Right lung (tissue), 5 donors: ENCODE measurements around the gene MYOF. TPM values are rescaled to one million over a fixed set of nuclear protein-coding genes. Genes with fewer than 3 reads are reported as not detected.
"Not testable (repeated sequence)": the region's sequence is repeated elsewhere in the genome, so short reads cannot be mapped to it uniquely, and the experiment has no call there.

Experiments
- DNase-seq, 2 donors: peaks; one replicate each; pipeline ENCODE4 v3.0.0-alpha.2; 2013
- polyA plus RNA-seq, 5 donors: library from polyadenylated mRNA; unstranded; fragments of 120-200 nt; gene quantifications; one replicate each; pipeline versions ENCODE4 v1.2.1 to v1.2.3, GENCODE V29; 2013; ENCODE audit warnings: inconsistent platforms in 1 of 5, low replicate concordance in 1 of 5; ENCODE audit not compliant: insufficient read length in 5 of 5, insufficient read depth in 1 of 5

MYOF gene
- polyA plus RNA-seq, 5 donors: 44.5 to 74.0 (median 62.9) TPM

GRCh38 chr10:93300981-93301380 lies 181.2 kb downstream of the MYOF start:
- no peak for DNase-seq

GRCh38 chr10:93300288-93300917 lies 181.7 kb downstream of the MYOF start:
- no peak for DNase-seq

GRCh38 chr10:93299606-93300287 lies 182.4 kb downstream of the MYOF start:
- DNase-seq: no peak

DNA sequence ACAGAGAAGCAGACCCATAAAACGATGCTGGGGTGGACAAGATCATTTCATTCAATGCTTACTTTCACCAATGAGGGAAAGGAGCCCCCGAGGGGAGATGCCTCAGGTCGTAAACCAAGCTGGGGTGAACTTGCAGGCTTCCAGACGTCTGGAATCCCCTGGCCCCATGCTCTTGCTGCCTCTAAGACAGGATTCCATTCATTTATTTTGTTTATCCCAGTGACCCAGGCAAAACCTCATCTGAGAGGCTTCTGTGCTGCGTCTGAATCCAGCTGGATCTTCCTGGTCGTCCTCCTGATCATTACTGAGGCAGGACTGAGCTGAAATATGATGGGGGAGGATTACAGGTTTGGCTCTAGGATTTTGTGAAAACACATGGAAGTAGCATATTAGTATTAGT lies 182.9 kb downstream of the MYOF start:
- no peak for DNase-seq

- no peak for DNase-seq
Measured at GRCh38 chr10:93296151-93296550, 186.0 kb downstream of the MYOF start.

DNA sequence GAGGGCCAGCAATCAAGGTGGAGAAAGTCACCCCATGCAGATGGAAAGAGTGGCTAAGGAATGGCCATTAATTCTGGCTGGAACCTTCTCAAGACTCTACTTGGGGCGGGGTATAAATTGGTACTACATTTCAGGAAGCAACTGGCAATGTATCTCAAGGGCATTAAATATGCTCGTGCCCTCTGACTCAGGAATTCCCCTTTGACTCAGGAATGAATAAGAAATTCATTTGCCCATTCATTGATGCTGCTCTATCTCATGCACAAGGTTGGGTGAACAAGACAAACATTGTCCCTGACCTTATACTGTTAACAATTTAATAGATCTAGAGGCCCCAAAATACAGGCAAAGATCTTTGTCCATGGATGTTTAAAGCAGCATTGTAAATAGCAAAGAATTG lies 188.1 kb downstream of the MYOF start:
- DNase-seq: no peak

GRCh38 chr10:93290661-93291354 lies 191.3 kb downstream of the MYOF start:
- no peak for DNase-seq

DNA sequence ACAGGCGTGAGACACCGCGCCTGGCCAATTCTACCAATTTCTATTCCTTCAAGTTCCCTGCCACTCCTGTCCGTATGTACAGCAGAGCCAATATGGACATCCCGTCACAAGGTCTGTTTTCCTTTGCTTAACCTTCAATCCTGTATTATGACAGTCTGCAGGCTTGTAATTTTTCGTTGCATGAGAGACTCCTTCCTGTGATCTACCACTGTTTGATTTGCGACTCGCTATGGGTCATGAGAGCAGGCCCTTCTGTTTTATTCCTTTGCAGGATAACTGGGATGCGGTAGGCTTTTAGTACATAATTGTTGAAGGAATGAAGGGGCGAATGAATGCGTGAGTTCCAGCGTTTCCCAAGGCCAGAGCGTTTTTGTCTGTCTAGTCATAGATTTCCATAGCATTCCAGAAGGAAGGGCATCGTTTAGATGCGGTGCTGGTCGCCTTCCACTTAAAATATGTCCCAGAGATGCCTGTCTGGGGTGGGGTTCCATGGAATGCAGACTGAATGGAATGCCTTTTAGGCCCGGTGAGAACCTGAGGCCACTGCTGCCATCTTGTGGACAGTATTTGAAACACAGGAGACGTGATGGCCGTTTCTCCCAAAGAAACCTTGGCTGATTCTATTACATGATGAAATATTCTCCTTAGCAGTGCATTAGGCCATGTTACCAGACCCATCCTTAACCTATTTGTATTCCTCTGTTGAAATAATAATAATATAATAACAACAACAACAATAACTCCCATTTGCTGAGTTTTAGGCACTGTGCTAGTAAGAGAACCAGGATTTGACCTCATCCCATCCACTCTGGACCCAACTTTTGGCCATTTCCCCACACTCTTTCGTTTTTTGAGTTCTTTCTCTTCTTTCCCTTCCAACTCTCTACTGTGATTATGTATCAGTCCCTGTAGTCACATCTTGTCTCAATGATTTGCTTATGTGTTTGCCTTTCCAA lies 193.2 kb downstream of the MYOF start:
- DNase-seq: peak; percentile 49 to 70

DNA sequence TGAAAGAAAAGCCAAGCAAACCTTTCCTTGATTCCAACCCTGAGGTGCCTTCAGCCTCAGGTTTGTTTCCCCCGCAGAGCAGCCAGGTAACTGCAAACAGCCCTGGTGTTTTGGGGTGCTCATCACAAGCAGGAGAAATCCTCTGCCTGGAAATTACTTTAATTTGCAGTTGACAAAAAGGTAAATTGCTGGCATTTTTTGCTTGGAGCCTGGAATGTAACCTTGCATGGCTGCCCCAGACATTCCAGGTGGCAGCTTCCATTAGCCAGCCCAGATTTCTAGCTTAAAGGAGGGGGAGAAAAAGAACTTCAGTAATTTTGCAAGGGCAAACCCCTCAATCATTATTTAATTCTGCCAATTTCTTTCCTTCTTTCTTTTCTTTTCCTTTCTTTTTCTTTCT lies 194.4 kb downstream of the MYOF start:
- no peak for DNase-seq

GRCh38 chr10:93284246-93284645 lies 197.9 kb downstream of the MYOF start:
- not testable (repeated sequence) for DNase-seq

GRCh38 chr10:93281367-93281720 lies 200.8 kb downstream of the MYOF start:
- no peak for DNase-seq

- DNase-seq: no peak
Measured at GRCh38 chr10:93280699-93281366, 201.3 kb downstream of the MYOF start.

DNA sequence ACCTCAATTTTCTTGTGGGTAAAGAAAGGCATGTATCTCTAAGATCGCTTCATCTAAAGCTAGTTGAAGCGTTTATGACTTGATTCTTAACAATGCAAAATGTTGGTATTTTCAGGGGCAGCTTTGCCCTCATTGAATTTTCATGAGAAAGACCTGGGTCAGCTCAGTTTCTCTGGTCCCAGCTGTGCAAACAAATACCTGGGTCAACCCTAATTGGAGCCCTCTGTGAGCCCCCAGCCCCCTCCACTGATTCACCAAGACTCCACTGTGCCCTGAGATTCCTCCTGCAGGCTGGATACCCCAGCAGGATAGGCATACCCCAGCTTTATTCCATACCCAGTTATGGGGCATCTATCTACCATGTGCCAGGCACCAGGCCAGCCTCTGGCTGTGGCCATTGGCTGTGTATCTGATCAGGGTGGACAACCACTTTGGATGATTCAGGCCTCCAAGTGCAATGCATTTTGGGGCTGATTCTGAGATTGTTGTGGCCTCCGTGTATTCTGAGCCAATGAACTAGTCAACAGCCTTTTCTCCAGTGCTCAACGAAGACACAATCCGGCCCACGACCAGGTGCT lies 201.9 kb downstream of the MYOF start:
- DNase-seq: no peak

- no peak for DNase-seq
Measured at GRCh38 chr10:93277360-93277759, 204.8 kb downstream of the MYOF start.

GRCh38 chr10:93274419-93274818 lies 207.7 kb downstream of the MYOF start:
- no peak for DNase-seq

DNA sequence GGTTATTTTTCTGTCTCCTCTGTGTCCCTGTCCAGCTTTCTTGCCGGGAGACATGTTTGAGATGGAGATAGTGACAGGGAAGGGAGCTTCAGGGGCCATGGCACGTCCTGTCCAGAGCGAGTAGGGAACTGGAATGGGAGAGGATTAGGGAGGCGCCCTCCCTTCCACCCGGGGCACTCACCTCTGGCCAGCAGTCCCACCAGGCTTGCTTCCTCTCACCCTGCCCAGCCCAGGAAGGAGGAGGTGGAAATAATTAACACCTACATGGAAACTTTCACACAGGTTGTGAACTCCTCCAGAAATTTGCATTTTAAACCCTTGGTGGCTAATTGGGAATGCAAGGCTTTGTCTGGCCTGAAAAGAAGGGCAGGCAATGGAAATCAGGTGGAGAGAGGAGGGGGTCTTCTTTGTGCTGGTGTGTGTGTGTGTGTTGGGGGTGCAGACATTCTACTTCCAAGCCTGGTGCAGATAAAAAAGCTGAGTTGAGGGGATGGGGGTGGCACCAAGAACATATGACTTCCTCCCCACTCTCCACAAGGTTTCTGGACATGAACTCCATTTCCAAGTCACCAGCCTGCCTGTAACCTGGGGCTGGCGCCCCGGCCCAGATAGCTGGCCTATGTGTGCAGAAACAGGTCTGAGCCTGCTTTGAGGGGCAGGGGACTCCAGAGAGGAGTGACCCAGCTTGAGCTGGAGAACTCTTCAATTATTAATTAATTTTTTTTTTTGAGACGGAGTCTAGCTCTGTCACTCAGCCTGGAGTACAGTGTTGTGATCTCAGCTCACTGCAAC lies 209.1 kb downstream of the MYOF start:
- DNase-seq: no peak

- no peak for DNase-seq
Measured at GRCh38 chr10:93271347-93271746, 210.8 kb downstream of the MYOF start.

DNA sequence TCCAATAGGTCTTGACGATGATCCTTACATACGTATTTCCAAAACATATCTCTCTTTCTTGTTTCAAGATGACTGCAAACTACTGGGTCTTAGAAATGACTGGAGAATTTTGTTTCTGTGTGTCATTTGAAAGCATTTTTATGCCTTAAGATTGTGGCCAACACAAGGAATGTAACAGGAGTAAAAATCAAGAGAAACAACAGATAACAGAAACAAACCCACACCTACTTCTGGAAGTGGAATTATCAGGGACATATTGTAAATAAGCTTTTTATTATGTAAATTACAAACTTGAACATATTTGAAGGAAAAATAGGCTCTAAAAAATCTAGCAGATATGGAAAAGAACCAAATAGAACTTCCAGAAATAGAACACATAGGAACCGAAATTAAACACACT lies 212.9 kb downstream of the MYOF start:
- DNase-seq: no peak

GRCh38 chr10:93268021-93268420 lies 214.1 kb downstream of the MYOF start:
- no peak for DNase-seq

GRCh38 chr10:93267521-93267920 lies 214.6 kb downstream of the MYOF start:
- DNase-seq: no peak
